Limb (tissue), 2 donors: ENCODE measurements around the gene LIMK2.

Experiments
- DNase-seq, 2 donors: peaks; one replicate each; pipeline ENCODE4 v3.0.0-alpha.2; 2016; ENCODE audit errors: extremely low spot score in 2 of 2

Gene LIMK2

DNA sequence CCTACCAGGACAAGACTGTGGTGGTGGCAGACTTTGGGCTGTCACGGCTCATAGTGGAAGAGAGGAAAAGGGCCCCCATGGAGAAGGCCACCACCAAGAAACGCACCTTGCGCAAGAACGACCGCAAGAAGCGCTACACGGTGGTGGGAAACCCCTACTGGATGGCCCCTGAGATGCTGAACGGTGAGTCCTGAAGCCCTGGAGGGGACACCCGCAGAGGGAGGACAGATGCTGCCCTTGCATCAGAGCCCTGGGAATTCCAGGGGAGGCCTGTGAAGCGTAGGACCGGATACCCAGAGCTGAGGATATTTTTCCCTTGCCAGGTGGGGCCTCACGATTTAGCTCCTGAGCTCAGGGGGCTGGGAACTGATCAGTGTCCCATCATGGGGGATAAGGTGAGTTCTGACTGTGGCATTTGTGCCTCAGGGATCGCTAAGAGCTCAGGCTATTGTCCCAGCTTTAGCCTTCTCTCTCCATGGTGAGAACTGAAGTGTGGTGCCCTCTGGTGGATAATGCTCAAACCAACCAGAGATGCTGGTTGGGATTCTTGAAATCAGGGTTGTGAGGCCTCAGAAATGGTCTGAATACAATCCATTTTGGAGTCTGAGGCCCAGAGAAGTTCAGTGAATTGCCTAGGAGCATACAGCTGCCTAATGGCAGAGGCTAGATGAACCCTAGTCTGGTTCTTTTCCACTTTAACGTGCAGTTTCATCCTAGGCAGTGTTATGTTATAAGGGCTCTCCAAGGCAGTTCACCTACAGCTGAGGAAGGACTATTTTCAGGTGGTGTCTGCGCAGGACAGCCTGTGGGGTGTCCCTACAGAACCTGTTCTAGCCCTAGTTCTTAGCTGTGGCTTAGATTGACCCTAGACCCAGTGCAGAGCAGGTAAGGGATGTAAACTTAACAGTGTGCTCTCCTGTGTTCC, 60.7 kb downstream of the LIMK2 start:
- DNase-seq, result peak in 1 of 2 donors; percentile 65

- no peak for DNase-seq
These were observed 61.9 kb downstream of the LIMK2 start for GRCh38 chr22:31274017-31274416.

GRCh38 chr22:31275018-31275417, 62.9 kb downstream of the LIMK2 start:
- no peak for DNase-seq

DNA sequence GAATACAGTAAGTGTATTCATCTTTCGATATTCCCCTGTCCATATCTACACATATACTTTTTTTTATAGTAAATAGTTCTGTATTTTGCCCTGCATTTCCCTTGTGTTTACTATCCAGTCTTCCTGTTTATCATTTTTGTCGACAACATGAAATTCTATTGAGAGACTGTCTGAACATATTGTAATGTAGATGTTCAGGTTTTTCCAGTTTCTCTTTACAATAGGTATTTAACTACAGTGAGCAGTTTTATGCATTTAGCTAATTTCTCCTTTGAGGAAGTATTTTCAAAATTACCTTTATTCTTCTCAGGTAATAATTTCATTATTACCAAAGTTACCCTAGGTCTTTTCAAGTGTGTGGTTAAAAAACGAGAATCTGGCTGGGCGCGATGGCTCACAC, 63.5 kb downstream of the LIMK2 start:
- no peak for DNase-seq

DNA sequence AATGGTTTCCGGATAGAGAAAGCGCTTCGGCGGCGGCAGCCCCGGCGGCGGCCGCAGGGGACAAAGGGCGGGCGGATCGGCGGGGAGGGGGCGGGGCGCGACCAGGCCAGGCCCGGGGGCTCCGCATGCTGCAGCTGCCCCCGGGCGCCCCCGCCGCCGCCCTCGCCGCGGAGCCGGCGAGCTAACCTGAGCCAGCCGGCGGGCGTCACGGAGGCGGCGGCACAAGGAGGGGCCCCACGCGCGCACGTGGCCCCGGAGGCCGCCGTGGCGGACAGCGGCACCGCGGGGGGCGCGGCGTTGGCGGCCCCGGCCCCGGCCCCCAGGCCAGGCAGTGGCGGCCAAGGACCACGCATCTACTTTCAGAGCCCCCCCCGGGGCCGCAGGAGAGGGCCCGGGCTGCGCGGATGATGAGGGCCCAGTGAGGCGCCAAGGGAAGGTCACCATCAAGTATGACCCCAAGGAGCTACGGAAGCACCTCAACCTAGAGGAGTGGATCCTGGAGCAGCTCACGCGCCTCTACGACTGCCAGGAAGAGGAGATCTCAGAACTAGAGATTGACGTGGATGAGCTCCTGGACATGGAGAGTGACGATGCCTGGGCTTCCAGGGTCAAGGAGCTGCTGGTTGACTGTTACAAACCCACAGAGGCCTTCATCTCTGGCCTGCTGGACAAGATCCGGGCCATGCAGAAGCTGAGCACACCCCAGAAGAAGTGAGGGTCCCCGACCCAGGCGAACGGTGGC, 64.5 kb downstream of the LIMK2 start:
- DNase-seq, result no peak

- no peak for DNase-seq
These were observed 65.6 kb downstream of the LIMK2 start for GRCh38 chr22:31277741-31278140.

- DNase-seq, result no peak
These were observed 66.1 kb downstream of the LIMK2 start for GRCh38 chr22:31278151-31278621.

- no peak for DNase-seq
These were observed 66.7 kb downstream of the LIMK2 start for GRCh38 chr22:31278626-31279326.

DNA sequence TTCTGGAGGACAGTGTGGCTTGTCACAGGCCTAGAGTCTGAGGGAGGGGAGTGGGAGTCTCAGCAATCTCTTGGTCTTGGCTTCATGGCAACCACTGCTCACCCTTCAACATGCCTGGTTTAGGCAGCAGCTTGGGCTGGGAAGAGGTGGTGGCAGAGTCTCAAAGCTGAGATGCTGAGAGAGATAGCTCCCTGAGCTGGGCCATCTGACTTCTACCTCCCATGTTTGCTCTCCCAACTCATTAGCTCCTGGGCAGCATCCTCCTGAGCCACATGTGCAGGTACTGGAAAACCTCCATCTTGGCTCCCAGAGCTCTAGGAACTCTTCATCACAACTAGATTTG, 67.2 kb downstream of the LIMK2 start:
- no peak for DNase-seq

- DNase-seq, result no peak
These were observed 67.9 kb downstream of the LIMK2 start for GRCh38 chr22:31279821-31280505.

DNA sequence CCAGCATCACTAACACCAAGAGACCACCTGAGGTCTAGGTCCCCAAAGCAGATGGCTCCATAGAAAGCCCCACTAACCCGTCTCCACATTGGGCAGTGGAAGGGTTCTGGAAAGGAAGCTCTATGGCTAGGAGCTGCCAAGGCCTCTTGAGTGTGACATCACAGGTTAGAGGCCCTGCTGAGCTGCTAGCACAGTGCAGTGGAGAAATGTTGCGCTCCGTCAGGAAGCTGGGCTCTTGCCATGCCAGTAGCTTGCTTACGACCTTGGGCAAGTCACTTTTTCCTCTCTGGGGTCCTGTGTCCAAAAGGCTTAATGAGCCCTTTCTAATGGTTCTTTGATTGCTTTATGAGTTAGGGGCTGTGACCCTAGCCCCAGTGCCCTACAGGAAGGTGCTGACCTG, 69.6 kb downstream of the LIMK2 start:
- DNase-seq, result no peak

DNA sequence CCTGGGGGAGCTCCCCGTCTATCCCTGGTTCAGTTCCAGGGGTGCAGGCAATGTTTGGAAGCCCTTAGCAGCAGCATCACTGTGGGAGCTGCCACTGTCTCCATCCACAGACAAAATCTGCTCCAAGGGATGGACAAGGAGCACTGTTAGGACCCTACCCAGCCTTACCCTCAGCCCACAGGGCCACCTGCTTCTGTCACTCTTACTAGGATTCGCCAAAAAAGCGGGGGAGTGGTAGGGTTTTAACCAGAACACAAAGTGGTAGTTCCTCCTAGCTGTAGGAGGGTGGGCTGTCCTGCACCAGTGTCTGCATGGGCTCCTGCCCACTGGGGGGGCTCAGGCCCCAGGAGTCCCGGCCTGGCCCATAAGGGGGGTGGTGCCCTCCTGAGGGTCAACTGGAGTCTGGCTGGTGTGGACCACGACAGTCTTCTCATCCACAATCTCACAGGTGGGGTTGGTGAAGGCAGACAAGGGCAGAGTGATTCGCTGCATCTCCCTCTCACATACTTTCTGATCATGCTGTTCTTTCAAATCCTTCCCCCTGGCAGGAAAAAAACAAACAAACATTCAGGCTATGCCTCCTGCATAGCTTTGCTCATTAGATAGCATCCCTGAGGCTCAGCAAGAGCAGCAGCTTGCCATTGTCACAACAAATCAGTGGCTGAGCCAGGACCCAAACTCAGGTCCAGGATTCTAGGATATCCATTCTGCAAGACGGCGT, 70.8 kb downstream of the LIMK2 start:
- no peak for DNase-seq

GRCh38 chr22:31284281-31285155, 72.4 kb downstream of the LIMK2 start:
- no peak for DNase-seq

- no peak for DNase-seq
These were observed 74.5 kb downstream of the LIMK2 start for GRCh38 chr22:31286360-31287255.

GRCh38 chr22:31287818-31288495, 75.9 kb downstream of the LIMK2 start:
- no peak for DNase-seq

DNA sequence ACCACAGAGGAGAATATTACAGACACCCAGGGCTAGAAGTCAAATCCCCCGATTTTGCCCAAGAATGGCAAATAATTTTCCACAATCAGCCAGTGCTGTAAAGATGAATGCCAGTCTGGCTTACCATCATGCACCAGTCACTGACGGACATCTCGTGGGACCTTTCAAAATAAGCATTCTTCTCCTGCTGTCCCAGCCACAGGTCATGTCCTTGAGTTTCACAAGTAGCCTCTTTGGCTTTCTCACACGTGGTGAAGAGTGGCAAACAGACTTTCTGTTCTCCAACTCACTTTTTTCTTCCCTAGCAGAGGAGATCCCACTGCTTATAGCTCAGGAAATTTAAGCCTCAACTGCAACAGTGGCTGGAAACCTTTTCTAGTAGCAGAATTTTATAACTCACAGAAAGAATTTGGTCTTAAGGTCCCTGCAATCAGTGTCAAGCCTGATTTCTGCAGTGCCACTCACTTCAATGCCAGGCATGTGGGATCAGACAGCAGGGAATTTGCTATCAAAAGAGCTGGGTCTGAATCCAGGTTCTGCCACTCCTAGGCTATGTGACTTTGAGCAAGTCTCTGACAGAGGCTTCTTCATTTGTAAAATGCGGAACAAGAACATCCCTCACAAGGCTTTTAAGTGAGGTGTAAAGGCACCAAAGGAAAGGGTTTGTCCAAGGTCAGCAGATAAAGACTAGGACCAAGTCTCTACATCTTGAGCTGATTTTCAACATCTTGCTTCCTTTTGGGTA, 76.6 kb downstream of the LIMK2 start:
- DNase-seq, result no peak

GRCh38 chr22:31289344-31289743, 77.2 kb downstream of the LIMK2 start:
- no peak for DNase-seq
